WERI-Rb-1 (cell line): ENCODE results near the gene INHBE.

ENCODE experiments used
- DNase-seq: peaks from one replicate; pipeline ENCODE4 v3.0.0-alpha.2; 2020
- H3K27ac ChIP-seq: fragments of 250-450 bp; sonication (Bioruptor Pico); 2 replicates; pipeline ENCODE4 v1.5.1; 2020; ENCODE audit warnings: mild to moderate bottlenecking, moderate library complexity
- H3K27me3 ChIP-seq: fragments of 250-450 bp; sonication (Bioruptor Pico); 2 replicates; pipeline ENCODE4 v1.5.1; 2021; ENCODE audit warnings: mild to moderate bottlenecking, low read depth, moderate library complexity; ENCODE audit not compliant: insufficient read depth, severe bottlenecking
- H3K36me3 ChIP-seq: fragments of 250-450 bp; sonication (Bioruptor Pico); 2 replicates; pipeline ENCODE4 v1.5.1; 2020; ENCODE audit warnings: mild to moderate bottlenecking, moderate library complexity
- H3K4me3 ChIP-seq: 2 replicates; pipeline ENCODE4 v1.5.1; 2011; ENCODE audit warnings: low read depth, mild to moderate bottlenecking, control low read depth, low read length
- H3K9me3 ChIP-seq: fragments of 250-450 bp; sonication (Bioruptor Pico); 2 replicates; pipeline ENCODE4 v1.5.1; 2021; ENCODE audit warnings: mild to moderate bottlenecking, moderate library complexity; ENCODE audit not compliant: severe bottlenecking
- TF ChIP-seq, protein P1 (sequence below): IDR thresholded peaks from 2 replicates; pipeline ENCODE4 v1.5.1; 2011; ENCODE audit warnings: low read depth, mild to moderate bottlenecking, control low read depth, inconsistent platforms, low read length

Gene INHBE

DNA sequence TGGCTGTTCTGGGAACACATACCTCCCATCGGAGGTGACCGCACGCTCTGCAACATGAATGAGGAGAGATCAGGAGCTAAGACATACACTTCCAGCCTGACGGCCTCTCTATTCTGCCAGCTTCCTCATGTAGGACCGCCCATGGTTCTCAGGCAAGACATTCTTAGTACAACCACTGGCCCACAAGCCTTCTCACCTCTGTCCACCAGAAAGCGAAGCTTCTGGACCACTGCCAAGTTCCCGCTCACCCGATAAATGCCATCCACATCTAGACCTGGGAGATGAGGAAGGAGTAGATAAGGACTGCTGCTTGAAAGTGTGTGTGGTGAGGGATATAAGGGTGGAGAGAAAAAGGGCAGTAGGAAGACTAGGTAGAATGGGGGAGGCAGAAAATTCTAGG is 19.3 kb downstream of the INHBE start:
- Histone ChIP-seq H3K27ac (no peak overlapping the region), H3K27me3 (no peaks in the 10 kb centered on the region), H3K36me3 (peaks cover 5% of the 10 kb centered on the region), H3K4me3 (no peak overlapping the region), H3K9me3 (no peaks in the 10 kb centered on the region)
- TF ChIP-seq, protein P1, sequence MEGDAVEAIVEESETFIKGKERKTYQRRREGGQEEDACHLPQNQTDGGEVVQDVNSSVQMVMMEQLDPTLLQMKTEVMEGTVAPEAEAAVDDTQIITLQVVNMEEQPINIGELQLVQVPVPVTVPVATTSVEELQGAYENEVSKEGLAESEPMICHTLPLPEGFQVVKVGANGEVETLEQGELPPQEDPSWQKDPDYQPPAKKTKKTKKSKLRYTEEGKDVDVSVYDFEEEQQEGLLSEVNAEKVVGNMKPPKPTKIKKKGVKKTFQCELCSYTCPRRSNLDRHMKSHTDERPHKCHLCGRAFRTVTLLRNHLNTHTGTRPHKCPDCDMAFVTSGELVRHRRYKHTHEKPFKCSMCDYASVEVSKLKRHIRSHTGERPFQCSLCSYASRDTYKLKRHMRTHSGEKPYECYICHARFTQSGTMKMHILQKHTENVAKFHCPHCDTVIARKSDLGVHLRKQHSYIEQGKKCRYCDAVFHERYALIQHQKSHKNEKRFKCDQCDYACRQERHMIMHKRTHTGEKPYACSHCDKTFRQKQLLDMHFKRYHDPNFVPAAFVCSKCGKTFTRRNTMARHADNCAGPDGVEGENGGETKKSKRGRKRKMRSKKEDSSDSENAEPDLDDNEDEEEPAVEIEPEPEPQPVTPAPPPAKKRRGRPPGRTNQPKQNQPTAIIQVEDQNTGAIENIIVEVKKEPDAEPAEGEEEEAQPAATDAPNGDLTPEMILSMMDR = no peak
- no peak for DNase-seq

DNA sequence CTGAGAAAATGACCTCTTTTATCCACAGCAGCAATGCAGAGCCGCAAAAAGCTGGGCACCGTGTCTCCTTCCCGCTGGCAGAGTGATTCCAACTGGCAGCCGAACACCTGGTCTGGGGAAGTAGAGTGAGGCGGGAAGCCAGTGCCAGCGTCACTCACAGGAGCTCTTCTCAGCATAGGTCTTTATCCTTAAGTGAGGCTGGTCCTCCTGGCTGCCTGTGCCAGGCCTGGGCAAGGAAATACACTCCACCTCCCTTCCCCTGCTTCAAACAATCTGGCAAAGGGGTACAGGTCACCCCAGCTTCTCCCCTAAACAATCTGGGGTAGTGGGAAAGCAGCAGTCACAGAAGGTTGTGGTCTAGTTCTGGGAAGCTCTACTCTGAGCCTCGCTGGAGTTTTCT is 19.8 kb downstream of the INHBE start:
- Histone ChIP-seq H3K36me3 (peaks cover 5% of the 10 kb centered on the region), H3K27me3 (no peaks in the 10 kb centered on the region), H3K9me3 (no peaks in the 10 kb centered on the region), H3K27ac (no peak overlapping the region), H3K4me3 (no peak overlapping the region)
- TF ChIP-seq, protein P1 = no peak
- no peak for DNase-seq

DNA sequence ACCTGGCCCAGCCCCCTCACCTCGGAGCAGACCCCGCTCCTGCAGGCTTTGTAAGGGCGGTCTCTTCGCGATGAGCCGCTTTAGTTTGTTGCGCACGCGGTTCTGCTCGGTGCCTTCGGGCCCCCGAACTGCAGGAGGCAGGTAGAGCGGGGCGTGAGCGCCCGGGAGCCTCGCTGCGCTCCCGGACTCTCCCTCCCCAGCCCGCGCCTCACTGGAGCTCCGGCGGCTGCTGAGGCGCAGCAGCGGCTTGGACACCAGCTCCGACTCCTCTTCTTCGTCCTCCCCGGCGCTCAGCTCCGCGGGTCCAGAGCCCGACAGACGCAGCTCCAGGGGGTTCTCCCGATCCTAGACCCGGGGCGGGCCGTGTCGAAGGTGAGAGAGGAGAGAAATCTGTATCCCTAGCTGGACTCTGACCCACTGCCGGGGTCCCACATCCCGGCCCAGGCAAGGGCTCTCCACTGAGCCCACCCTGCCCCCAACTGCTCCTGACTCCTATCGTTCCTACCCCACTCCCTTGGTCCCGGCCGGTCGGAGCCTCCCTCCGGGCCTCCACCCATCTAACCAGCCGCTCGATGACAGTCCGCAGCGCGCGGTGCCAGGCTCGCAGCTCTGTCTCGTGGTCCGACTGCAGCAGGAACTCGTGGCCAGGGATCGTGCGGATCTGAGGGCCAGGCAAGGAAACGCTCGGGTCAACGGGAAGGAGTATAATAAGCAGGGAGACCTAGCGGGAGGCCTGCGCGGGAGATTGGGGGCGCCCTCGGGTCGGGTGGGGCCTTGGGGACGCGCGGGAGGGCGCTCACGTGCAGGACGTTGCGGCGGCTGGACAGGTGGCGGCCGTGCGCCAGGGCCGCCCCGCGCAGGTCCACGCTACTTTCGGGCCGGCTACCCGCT is 20.4 kb downstream of the INHBE start:
- peaks cover 5% of the 10 kb centered on the region for H3K36me3 ChIP-seq
- H3K9me3 ChIP-seq = no peaks in the 10 kb centered on the region
- no peak for DNase-seq
- no peak overlapping the region for H3K4me3 ChIP-seq
- TF ChIP-seq, protein P1 = no peak
- no peaks in the 10 kb centered on the region for H3K27me3 ChIP-seq
- H3K27ac ChIP-seq = no peak overlapping the region

DNA sequence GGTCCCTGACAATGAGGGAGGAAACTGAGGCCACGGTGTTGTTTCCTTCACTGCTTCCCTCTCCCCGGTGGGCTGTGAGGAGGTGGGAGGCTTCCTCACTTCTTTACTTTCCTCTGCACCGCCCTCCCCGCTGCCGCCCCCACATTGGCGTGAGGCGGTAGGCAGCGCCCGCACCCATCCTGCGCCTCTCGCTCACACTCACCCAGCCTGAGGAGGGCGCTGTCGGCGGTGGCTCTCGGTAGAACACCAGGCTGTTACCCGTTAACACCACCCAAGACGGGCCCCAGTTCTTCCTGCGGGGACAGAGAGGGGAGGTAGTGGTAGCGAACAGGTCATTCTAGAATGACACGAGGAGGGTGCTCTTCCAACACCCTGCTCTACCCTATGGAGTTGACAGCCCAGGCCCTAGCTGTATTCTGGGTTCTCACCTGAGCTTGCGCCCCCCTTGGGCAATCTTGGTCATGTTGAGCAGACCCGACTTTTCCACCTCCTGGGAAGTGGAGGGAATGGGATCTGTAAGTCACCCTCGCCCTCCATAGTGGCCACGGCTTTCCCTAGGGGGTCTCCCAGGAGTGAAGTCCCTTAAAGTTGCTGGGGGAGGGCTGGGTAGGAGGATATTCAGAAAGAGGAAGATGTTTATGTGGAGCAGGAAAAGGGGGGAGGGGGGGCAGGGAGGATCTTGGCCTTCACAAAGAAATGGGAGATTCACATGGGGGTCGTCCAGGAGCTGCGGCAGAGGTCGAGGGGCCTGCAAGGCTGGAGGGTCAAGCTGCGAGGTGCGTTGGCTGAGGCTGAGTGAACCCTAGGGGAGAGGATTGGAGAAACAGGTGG is 21.3 kb downstream of the INHBE start:
- no peak for DNase-seq
- no peak overlapping the region for H3K27ac ChIP-seq

DNA sequence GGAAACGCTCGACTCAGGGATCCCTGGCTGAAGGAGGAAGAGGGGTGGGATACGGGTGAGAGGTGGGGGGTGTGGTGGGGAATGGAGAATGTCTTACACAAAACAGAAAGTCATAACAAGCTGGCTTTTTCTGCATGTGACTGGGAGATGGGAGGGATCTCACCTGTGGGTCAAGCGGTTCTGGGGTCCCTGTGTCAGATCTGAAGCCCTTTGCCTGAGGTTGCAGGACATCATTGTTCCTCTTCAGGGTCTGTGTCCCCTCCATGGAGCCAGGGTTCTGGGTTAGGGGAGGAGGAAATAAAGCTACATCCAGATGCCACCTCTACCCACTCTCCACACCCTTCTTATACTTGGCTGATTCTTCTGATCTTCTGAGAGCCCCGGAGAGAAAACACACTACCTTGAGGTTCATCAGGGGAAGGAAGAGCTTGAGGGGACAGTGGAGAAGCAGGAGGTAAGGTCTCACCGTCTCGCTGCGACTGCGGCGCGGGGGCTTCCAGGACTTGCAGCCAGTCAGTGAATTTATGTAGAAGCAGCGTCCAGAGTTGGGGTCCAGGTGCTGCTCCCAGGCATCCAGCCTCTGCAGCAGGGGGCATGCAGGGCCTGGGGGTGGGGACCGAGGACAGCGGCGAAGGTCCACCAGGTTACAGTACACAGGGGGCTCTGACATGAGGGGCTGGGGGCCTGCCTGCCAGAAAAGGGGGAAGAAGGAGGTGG is 22.0 kb downstream of the INHBE start:
- DNase-seq = no peak
- H3K27ac ChIP-seq = no peak overlapping the region
- H3K4me3 ChIP-seq = no peak overlapping the region
- TF ChIP-seq, protein P1 = no peak
- no peaks in the 10 kb centered on the region for H3K9me3 ChIP-seq
- H3K27me3 ChIP-seq = no peaks in the 10 kb centered on the region
- H3K36me3 ChIP-seq = peaks cover 5% of the 10 kb centered on the region

More for the DNA sequence above, 21.3 kb downstream of the INHBE start:
- peaks cover 5% of the 10 kb centered on the region for H3K36me3 ChIP-seq
- TF ChIP-seq, protein P1 = no peak
- no peak overlapping the region for H3K4me3 ChIP-seq
- H3K27me3 ChIP-seq = no peaks in the 10 kb centered on the region
- no peaks in the 10 kb centered on the region for H3K9me3 ChIP-seq
